PC-3 (cell line): Measurements from ENCODE around the gene CDK5RAP2.

Experiments
- EZH2 ChIP-seq: fragments of 300-600 bp; sonication (generic); IDR thresholded peaks from one replicate; pipeline ENCODE4 v1.6.1; 2017; ENCODE audit warnings: antibody characterized with exemption, mild to moderate bottlenecking, low read length; ENCODE audit not compliant: unreplicated experiment
- TF ChIP-seq, protein P1 (sequence below): fragments of 300-600 bp; sonication (generic); conservative IDR thresholded peaks from 2 replicates; pipeline ENCODE4 v1.5.1; 2017; ENCODE audit warnings: antibody characterized with exemption, low read depth, mild to moderate bottlenecking, low read length

GRCh38 chr9:120478208-120478607 lies 101.8 kb downstream of the CDK5RAP2 start:
- TF ChIP-seq, protein P1, sequence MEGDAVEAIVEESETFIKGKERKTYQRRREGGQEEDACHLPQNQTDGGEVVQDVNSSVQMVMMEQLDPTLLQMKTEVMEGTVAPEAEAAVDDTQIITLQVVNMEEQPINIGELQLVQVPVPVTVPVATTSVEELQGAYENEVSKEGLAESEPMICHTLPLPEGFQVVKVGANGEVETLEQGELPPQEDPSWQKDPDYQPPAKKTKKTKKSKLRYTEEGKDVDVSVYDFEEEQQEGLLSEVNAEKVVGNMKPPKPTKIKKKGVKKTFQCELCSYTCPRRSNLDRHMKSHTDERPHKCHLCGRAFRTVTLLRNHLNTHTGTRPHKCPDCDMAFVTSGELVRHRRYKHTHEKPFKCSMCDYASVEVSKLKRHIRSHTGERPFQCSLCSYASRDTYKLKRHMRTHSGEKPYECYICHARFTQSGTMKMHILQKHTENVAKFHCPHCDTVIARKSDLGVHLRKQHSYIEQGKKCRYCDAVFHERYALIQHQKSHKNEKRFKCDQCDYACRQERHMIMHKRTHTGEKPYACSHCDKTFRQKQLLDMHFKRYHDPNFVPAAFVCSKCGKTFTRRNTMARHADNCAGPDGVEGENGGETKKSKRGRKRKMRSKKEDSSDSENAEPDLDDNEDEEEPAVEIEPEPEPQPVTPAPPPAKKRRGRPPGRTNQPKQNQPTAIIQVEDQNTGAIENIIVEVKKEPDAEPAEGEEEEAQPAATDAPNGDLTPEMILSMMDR, result no peak
- no peak for TF ChIP-seq EZH2
